GF-D8 (cell line): ENCODE results near the gene DOCK3.

Source experiments
- DNase-seq: peaks from one replicate; lab custom pipeline; 2025; lab: John Stamatoyannopoulos, UW

The DOCK3 gene

GRCh38 chr3:50674349-50675178 is at the start of gene DOCK3:
TSS of gene DOCK3 (plus strand) at chr3:50674927. CDS start at chr3:50675264, 337 bp downstream.
- no peak for DNase-seq

GRCh38 chr3:50625231-50626182 is 49.2 kb upstream of the DOCK3 start:
- DNase-seq, result no peak

- no peak for DNase-seq
These were observed 48.3 kb upstream of the DOCK3 start for GRCh38 chr3:50626401-50626800.

- DNase-seq, result no peak
These were observed 47.2 kb upstream of the DOCK3 start for GRCh38 chr3:50627407-50628051.

GRCh38 chr3:50628601-50629000 is 46.1 kb upstream of the DOCK3 start:
- DNase-seq, result no peak

GRCh38 chr3:50630394-50630793 is 44.3 kb upstream of the DOCK3 start:
- no peak for DNase-seq

- DNase-seq, result no peak
These were observed 43.9 kb upstream of the DOCK3 start for GRCh38 chr3:50630877-50631276.

- peak; percentile 88 for DNase-seq
These were observed 42.3 kb upstream of the DOCK3 start for GRCh38 chr3:50632450-50632849.

- peak; percentile 73 for DNase-seq
These were observed 41.4 kb upstream of the DOCK3 start for GRCh38 chr3:50633230-50633790.

- no peak for DNase-seq
These were observed 39.7 kb upstream of the DOCK3 start for GRCh38 chr3:50635066-50635465.

GRCh38 chr3:50637011-50637410 is 37.7 kb upstream of the DOCK3 start:
- DNase-seq, result no peak

- no peak for DNase-seq
These were observed 36.8 kb upstream of the DOCK3 start for GRCh38 chr3:50637945-50638344.

GRCh38 chr3:50639055-50639494 is 35.7 kb upstream of the DOCK3 start:
- DNase-seq, result no peak

GRCh38 chr3:50642382-50642781 is 32.3 kb upstream of the DOCK3 start:
- DNase-seq, result no peak

GRCh38 chr3:50644561-50644960 is 30.2 kb upstream of the DOCK3 start:
- DNase-seq, result no peak

- DNase-seq, result no peak
These were observed 29.3 kb upstream of the DOCK3 start for GRCh38 chr3:50645378-50645777.

- no peak for DNase-seq
These were observed 26.4 kb upstream of the DOCK3 start for GRCh38 chr3:50648313-50648712.

GRCh38 chr3:50648944-50649343 is 25.8 kb upstream of the DOCK3 start:
- DNase-seq, result no peak

GRCh38 chr3:50649451-50649931 is 25.2 kb upstream of the DOCK3 start:
- no peak for DNase-seq

- no peak for DNase-seq
These were observed 24.7 kb upstream of the DOCK3 start for GRCh38 chr3:50650018-50650417.

- DNase-seq, result no peak
These were observed 23.3 kb upstream of the DOCK3 start for GRCh38 chr3:50651445-50651844.
